ENCODE measurements around the gene HSH2D.

DNA sequence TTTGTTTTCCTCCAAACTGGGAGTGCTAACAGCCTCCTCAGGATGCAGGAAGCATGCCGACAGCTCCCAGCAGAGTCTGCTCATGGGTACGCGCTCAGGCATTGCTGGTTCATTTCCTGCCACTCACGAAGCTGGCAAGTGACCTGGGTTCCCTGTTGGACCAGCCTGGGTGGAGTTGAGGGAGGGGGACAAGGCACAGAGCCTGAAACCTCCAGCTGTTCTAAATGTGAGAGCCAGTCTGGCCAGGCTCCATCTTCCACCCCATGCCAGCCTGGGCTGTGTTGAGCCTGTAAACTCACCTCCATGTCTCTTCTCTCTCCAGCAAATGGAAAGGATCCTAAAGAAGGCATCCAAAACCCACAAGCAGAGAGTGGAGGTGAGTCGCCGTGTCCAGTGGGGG, 46.7 kb downstream of the HSH2D start:
- TF ChIP-seq POLR2A (IDR thresholded peaks at IDR 0.05) = no peak
- TF ChIP-seq, protein P1, sequence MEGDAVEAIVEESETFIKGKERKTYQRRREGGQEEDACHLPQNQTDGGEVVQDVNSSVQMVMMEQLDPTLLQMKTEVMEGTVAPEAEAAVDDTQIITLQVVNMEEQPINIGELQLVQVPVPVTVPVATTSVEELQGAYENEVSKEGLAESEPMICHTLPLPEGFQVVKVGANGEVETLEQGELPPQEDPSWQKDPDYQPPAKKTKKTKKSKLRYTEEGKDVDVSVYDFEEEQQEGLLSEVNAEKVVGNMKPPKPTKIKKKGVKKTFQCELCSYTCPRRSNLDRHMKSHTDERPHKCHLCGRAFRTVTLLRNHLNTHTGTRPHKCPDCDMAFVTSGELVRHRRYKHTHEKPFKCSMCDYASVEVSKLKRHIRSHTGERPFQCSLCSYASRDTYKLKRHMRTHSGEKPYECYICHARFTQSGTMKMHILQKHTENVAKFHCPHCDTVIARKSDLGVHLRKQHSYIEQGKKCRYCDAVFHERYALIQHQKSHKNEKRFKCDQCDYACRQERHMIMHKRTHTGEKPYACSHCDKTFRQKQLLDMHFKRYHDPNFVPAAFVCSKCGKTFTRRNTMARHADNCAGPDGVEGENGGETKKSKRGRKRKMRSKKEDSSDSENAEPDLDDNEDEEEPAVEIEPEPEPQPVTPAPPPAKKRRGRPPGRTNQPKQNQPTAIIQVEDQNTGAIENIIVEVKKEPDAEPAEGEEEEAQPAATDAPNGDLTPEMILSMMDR (IDR thresholded peaks at IDR 0.05) = no peak
- TF ChIP-seq EP300 (IDR thresholded peaks at IDR 0.05) = no peak

Measured in ovary (tissue), 3 donors.